GM12878 (cell line): ENCODE results near the gene NTM. TPM values are rescaled to one million over a fixed set of nuclear protein-coding genes. Genes with fewer than 3 reads are reported as not detected.

Source experiments
- BACH1 ChIP-seq: fragments of 450-650 bp; IDR thresholded peaks from 2 replicates; pipeline ENCODE4 v1.6.1; 2017; ENCODE audit warnings: mild to moderate bottlenecking, borderline replicate concordance
- BCL3 ChIP-seq: IDR thresholded peaks from 2 replicates; pipeline ENCODE4 v1.6.1; 2011; ENCODE audit warnings: borderline replicate concordance, low read depth, mild to moderate bottlenecking, moderate library complexity, low read length; ENCODE audit not compliant: insufficient read depth, poor library complexity, severe bottlenecking
- GABPA ChIP-seq: IDR thresholded peaks from 2 replicates; pipeline ENCODE4 v1.6.1; 2014; ENCODE audit warnings: antibody characterized with exemption, low read depth, mild to moderate bottlenecking, inconsistent platforms
- NFYB ChIP-seq: IDR thresholded peaks from 2 replicates; pipeline ENCODE4 v1.6.1; 2011; ENCODE audit warnings: low read depth, mild to moderate bottlenecking, low read length, improper control_type of control experiment, moderate library complexity; ENCODE audit not compliant: insufficient read depth
- RAD21 ChIP-seq: IDR thresholded peaks from 2 replicates; pipeline ENCODE4 v1.6.1; 2011; ENCODE audit warnings: mild to moderate bottlenecking, low read depth, low read length, moderate library complexity; ENCODE audit not compliant: insufficient read depth
- RELB ChIP-seq: fragments of 450-650 bp; IDR thresholded peaks from 2 replicates; pipeline ENCODE4 v1.6.1; 2017; ENCODE audit warnings: low read depth, mild to moderate bottlenecking, moderate library complexity
- RFX5 ChIP-seq: IDR thresholded peaks from 2 replicates; pipeline ENCODE4 v1.6.1; 2011; ENCODE audit warnings: low read depth, low read length, improper control_type of control experiment
- SKIL ChIP-seq: fragments of 450-650 bp; IDR thresholded peaks from 2 replicates; pipeline ENCODE4 v1.6.1; 2017; ENCODE audit warnings: mild to moderate bottlenecking, low read depth, inconsistent platforms; ENCODE audit not compliant: poor library complexity, severe bottlenecking
- SMARCA5 ChIP-seq: fragments of 450-650 bp; IDR thresholded peaks from 2 replicates; pipeline ENCODE4 v1.6.1; 2017; ENCODE audit warnings: mild to moderate bottlenecking
- SPI1 ChIP-seq: IDR thresholded peaks from 2 replicates; pipeline ENCODE4 v1.6.1; 2011; ENCODE audit warnings: low read depth, mild to moderate bottlenecking, low read length, moderate library complexity, borderline replicate concordance; ENCODE audit not compliant: insufficient read depth
- TBL1XR1 ChIP-seq: IDR thresholded peaks from 2 replicates; pipeline ENCODE4 v1.6.1; 2012; ENCODE audit warnings: low read depth, low read length, improper control_type of control experiment
- ZZZ3 ChIP-seq: IDR thresholded peaks from 2 replicates; pipeline ENCODE4 v1.6.1; 2011; ENCODE audit warnings: low read depth; ENCODE audit not compliant: control insufficient read depth, insufficient read length
- polyA plus RNA-seq, 11 experiments: library from polyadenylated mRNA; depleted of rRNA in 4 of 11; unstranded in 6 of 11; stranded (reverse) in 5 of 11; fragments of >200 nt; fragmentation: Nextera tagmentation in 4 of 11; fragmentation: Illumina TruSeq in 1 of 11; extraction: Ambion mirVana in 4 of 11; extraction: Trizol in 1 of 11; gene quantifications; 1 replicate in 1 of 11; 2 replicates in 10 of 11; pipeline versions ENCODE4 v1.2.1 to v1.2.3, GENCODE V29; 2011 to 2016; ENCODE audit warnings: inconsistent platforms in 2 of 11, missing spikeins in 2 of 11, low read depth in 1 of 11
- total RNA-seq, 4 experiments: library from RNA; depleted of rRNA in 3 of 4; stranded (reverse); fragments of >200 nt in 3 of 4; fragmentation: Illumina TruSeq in 1 of 4; extraction: Trizol in 1 of 4; gene quantifications; 2 replicates each; pipeline versions ENCODE4 v1.2.1 to v1.2.3, GENCODE V29; 2013 to 2021
- TF ChIP-seq, protein P1 (sequence below): fragments of 450-650 bp; IDR thresholded peaks from 2 replicates; pipeline ENCODE4 v1.6.1; 2017; ENCODE audit warnings: mild to moderate bottlenecking
- TF ChIP-seq, protein P2 (sequence below): fragments of 450-650 bp; IDR thresholded peaks from 2 replicates; pipeline ENCODE4 v1.6.1; 2017; ENCODE audit warnings: antibody characterized with exemption, mild to moderate bottlenecking, moderate library complexity
- TF ChIP-seq, protein P3 (sequence below): fragments of 450-650 bp; IDR thresholded peaks from 2 replicates; pipeline ENCODE4 v1.6.1; 2016; ENCODE audit warnings: mild to moderate bottlenecking

NTM gene
- total and polyA plus RNA-seq, 10 of the 15 experiments (the other 5 are each of a cell fraction or from before 2014, with no cell fraction given), result not detected

DNA sequence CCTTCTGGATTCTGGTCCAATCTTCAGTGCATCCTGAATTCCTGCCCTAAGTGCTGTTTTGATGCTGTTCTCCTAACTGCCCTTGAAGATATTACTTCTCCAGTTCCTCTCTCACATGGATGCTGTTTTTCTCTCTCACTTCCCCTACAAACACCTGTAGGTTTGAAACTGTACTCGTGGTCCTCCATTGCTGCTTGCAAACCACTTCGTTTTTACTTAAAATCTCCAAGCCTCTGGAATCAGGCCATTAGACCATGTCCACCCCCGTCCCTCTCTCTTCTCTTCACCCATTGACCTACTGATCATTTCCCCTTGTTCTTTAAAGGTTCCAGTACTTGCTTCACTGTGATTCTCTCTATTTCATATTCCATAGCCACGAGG, 988.1 kb downstream of the NTM start (continued):
- TF ChIP-seq NFYB (no peak), ZZZ3 (no peak), RFX5 (no peak), SMARCA5 (no peak), RELB (peak; percentile 27; the same call in 1 of the 2 replicates), GABPA (no peak; the same call in 1 of the 2 replicates), SKIL (no peak), SPI1 (peak; percentile 96), TBL1XR1 (no peak), BCL3 (no peak), RAD21 (no peak), BACH1 (no peak)
- TF ChIP-seq, protein P1, sequence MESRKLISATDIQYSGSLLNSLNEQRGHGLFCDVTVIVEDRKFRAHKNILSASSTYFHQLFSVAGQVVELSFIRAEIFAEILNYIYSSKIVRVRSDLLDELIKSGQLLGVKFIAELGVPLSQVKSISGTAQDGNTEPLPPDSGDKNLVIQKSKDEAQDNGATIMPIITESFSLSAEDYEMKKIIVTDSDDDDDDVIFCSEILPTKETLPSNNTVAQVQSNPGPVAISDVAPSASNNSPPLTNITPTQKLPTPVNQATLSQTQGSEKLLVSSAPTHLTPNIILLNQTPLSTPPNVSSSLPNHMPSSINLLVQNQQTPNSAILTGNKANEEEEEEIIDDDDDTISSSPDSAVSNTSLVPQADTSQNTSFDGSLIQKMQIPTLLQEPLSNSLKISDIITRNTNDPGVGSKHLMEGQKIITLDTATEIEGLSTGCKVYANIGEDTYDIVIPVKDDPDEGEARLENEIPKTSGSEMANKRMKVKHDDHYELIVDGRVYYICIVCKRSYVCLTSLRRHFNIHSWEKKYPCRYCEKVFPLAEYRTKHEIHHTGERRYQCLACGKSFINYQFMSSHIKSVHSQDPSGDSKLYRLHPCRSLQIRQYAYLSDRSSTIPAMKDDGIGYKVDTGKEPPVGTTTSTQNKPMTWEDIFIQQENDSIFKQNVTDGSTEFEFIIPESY, result no peak
- TF ChIP-seq, protein P2, sequence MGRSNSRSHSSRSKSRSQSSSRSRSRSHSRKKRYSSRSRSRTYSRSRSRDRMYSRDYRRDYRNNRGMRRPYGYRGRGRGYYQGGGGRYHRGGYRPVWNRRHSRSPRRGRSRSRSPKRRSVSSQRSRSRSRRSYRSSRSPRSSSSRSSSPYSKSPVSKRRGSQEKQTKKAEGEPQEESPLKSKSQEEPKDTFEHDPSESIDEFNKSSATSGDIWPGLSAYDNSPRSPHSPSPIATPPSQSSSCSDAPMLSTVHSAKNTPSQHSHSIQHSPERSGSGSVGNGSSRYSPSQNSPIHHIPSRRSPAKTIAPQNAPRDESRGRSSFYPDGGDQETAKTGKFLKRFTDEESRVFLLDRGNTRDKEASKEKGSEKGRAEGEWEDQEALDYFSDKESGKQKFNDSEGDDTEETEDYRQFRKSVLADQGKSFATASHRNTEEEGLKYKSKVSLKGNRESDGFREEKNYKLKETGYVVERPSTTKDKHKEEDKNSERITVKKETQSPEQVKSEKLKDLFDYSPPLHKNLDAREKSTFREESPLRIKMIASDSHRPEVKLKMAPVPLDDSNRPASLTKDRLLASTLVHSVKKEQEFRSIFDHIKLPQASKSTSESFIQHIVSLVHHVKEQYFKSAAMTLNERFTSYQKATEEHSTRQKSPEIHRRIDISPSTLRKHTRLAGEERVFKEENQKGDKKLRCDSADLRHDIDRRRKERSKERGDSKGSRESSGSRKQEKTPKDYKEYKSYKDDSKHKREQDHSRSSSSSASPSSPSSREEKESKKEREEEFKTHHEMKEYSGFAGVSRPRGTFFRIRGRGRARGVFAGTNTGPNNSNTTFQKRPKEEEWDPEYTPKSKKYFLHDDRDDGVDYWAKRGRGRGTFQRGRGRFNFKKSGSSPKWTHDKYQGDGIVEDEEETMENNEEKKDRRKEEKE, result no peak
- TF ChIP-seq, protein P3, sequence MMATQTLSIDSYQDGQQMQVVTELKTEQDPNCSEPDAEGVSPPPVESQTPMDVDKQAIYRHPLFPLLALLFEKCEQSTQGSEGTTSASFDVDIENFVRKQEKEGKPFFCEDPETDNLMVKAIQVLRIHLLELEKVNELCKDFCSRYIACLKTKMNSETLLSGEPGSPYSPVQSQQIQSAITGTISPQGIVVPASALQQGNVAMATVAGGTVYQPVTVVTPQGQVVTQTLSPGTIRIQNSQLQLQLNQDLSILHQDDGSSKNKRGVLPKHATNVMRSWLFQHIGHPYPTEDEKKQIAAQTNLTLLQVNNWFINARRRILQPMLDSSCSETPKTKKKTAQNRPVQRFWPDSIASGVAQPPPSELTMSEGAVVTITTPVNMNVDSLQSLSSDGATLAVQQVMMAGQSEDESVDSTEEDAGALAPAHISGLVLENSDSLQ, result no peak
